Measurements from ENCODE around the gene CCL25. TPM values are rescaled to one million over a fixed set of nuclear protein-coding genes. Genes with fewer than 3 reads are reported as not detected.

CCL25 gene, protein sequence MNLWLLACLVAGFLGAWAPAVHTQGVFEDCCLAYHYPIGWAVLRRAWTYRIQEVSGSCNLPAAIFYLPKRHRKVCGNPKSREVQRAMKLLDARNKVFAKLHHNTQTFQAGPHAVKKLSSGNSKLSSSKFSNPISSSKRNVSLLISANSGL
- total RNA-seq (2014; rRNA removed) (not detected in 2 replicates), Bru-seq, nascent RNA (percentile 15 among the genes with signal in this experiment), BruChase-seq, experiment 1, labeled RNA remaining after a 6-hour chase (percentile 26 among the genes with signal in this experiment), BruChase-seq, experiment 2, labeled RNA remaining after a 2-hour chase (percentile 14 among the genes with signal in this experiment)
- long read RNA-seq, partial matches to known transcripts, result 0 of 1 reads
- long read RNA-seq, other reads (novel, unspliced or antisense), result 1 of 1 reads

DNA sequence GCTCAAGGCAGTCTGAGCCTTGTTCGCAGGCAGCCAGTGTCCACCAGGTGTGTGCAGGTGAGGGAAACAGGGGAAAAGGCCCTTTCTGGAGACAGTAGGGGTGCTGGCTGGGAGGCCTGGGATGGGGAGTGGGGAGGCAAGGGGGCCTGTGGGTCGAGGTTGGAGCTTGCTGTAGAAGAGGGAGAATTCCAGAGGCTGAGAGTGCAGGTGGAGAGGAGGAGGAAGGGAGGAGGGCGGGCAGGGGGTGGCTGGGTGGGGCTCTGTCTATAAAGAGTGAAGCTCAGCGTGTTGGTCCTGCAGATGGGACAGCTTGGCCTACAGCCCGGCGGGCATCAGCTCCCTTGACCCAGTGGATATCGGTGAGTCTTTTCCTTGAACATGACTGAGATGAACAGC lies at the start of gene CCL25:
CCL25 (plus strand) TSS at position 297 of the 396 bp plus-strand sequence. CDS start 290 bp downstream, outside the sequence.
- Histone ChIP-seq H3K36me3 (ENCODE audit: low read depth, low read length) (no peaks in the 10 kb centered on the region), H3K4me3 (ENCODE audit: low read length) (no peak within 1 kb of the TSS), H3K27me3 (ENCODE audit: low read length) (no peaks in the 10 kb centered on the region), H3K79me2 (ENCODE audit: low read length) (no peaks in the 10 kb centered on the region), H3K9me2 (replicated peaks; ENCODE audit: low read length) (no peaks in the 10 kb centered on the region), H3K4me1 (ENCODE audit: insufficient read depth, low read length) (no peaks in the 10 kb centered on the region), H3K27ac (ENCODE audit: low read length) (no peak within 1 kb of the TSS), H4K20me1 (ENCODE audit: low read length) (no peaks in the 10 kb centered on the region), H3K9ac (ENCODE audit: low read length) (no peak within 1 kb of the TSS), H2AFZ (ENCODE audit: low read length) (no peak within 1 kb of the TSS), H3K9me3 (ENCODE audit: low read length) (no peaks in the 10 kb centered on the region), H3K4me2 (ENCODE audit: low read length) (no peak within 1 kb of the TSS), H3F3A (ENCODE audit: low read length, unreplicated experiment) (no peaks in the 10 kb centered on the region)
- no TSS peak for BruUV-seq (replicated peaks)
- TF ChIP-seq, protein P1, sequence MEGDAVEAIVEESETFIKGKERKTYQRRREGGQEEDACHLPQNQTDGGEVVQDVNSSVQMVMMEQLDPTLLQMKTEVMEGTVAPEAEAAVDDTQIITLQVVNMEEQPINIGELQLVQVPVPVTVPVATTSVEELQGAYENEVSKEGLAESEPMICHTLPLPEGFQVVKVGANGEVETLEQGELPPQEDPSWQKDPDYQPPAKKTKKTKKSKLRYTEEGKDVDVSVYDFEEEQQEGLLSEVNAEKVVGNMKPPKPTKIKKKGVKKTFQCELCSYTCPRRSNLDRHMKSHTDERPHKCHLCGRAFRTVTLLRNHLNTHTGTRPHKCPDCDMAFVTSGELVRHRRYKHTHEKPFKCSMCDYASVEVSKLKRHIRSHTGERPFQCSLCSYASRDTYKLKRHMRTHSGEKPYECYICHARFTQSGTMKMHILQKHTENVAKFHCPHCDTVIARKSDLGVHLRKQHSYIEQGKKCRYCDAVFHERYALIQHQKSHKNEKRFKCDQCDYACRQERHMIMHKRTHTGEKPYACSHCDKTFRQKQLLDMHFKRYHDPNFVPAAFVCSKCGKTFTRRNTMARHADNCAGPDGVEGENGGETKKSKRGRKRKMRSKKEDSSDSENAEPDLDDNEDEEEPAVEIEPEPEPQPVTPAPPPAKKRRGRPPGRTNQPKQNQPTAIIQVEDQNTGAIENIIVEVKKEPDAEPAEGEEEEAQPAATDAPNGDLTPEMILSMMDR (conservative IDR thresholded peaks at IDR 0.05; ENCODE audit: low read depth, low read length), result no peak
- TF ChIP-seq EZH2phosphoT487 (IDR thresholded peaks at IDR 0.05; ENCODE audit: borderline replicate concordance, low read length) (no peak), EZH2 (IDR thresholded peaks at IDR 0.05; ENCODE audit: low read length, unreplicated experiment) (no peak)
- DNase-seq, result no peak
- no peak for ATAC-seq
- POLR2A ChIA-PET (ENCODE audit: unreplicated experiment), result no interaction called here
- intact Hi-C loops (cut with micrococcal nuclease), result no loop called here
- CTCF ChIA-PET, result interaction anchor here (0.5 kb wide), 1 partner anchor 372 kb away, joined by 3 read pairs; the partner anchor contains the start of gene TRAPPC5

DNA sequence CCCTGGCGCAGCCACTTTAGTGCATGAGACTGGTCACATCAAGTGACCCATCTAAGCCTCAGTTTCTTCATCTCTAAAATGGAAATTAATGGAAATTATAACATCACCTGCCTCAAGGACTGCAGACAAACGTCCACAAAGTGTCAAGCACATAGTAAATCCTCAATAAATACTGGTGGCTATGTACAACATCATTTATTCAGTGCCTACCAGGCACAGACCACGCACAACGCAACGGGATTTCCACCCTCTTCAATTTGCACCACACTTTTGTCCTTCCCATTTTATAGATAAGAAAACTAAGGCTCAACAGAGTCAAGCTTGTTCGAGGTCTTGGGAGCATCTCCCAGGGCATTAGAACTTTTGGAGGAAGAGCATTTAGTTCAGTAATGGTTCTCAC lies 48.6 kb upstream of the CCL25 start:
- Histone ChIP-seq H3K27me3 (ENCODE audit: low read length) (no peaks in the 10 kb centered on the region), H3K4me3 (ENCODE audit: low read length) (peak overlapping the region; percentile 79), H3K9me2 (replicated peaks; ENCODE audit: low read length) (no peaks in the 10 kb centered on the region), H3K4me2 (ENCODE audit: low read length) (peak overlapping the region; percentile 87), H3K27ac (ENCODE audit: low read length) (no peak overlapping the region), H3K4me1 (ENCODE audit: insufficient read depth, low read length) (peaks cover 32% of the 10 kb centered on the region), H3K9ac (ENCODE audit: low read length) (peak overlapping the region; percentile 94), H2AFZ (ENCODE audit: low read length) (no peak overlapping the region), H3F3A (ENCODE audit: low read length, unreplicated experiment) (no peaks in the 10 kb centered on the region), H3K79me2 (ENCODE audit: low read length) (peaks cover 67% of the 10 kb centered on the region), H3K36me3 (ENCODE audit: low read depth, low read length) (peaks cover 6% of the 10 kb centered on the region), H3K9me3 (ENCODE audit: low read length) (no peaks in the 10 kb centered on the region), H4K20me1 (ENCODE audit: low read length) (peaks cover 49% of the 10 kb centered on the region)
- ChIA-PET POLR2A (ENCODE audit: unreplicated experiment) (interaction anchor here (0.6 kb wide), 1 partner anchor 200 kb away, joined by 5 read pairs; no protein-coding TSS in a partner anchor), CTCF (no interaction called here)
- BruUV-seq (replicated peaks), result TSS peak; percentile 55
- ATAC-seq, result no peak
- intact Hi-C loops (cut with micrococcal nuclease), result no loop called here
- no peak for DNase-seq
- TF ChIP-seq, protein P1 (conservative IDR thresholded peaks at IDR 0.05; ENCODE audit: low read depth, low read length), result no peak
- TF ChIP-seq EZH2phosphoT487 (IDR thresholded peaks at IDR 0.05; ENCODE audit: borderline replicate concordance, low read length) (no peak), EZH2 (IDR thresholded peaks at IDR 0.05; ENCODE audit: low read length, unreplicated experiment) (no peak)
